Lung (tissue), 12 donors: ENCODE data around the gene TPST2. TPM values are rescaled to one million over a fixed set of nuclear protein-coding genes. Genes with fewer than 3 reads are reported as not detected.

Experiments
- ATAC-seq: fragments of 200-7000 bp; cut with Tn5 transposase; one replicate; pipeline ENCODE4 v1.9.1; 2020; ENCODE audit warnings: moderate number of reproducible peaks; ENCODE audit not compliant: insufficient read depth, low FRiP score
- DNase-seq, 3 donors: peaks; one replicate each; pipeline ENCODE4 v3.0.0-alpha.2; 2013 to 2017
- H3K27ac ChIP-seq, 2 donors: one replicate each; pipeline ENCODE4 v1.5.1; 2013; ENCODE audit warnings: mild to moderate bottlenecking in 2 of 2, moderate library complexity in 2 of 2, control low read depth in 1 of 2, inconsistent platforms in 1 of 2, low read depth in 1 of 2, low read length in 1 of 2
- H3K27me3 ChIP-seq, 3 donors: one replicate each; pipeline ENCODE4 v1.5.1; 2013; ENCODE audit warnings: low read length in 2 of 3; ENCODE audit not compliant: control insufficient read depth in 3 of 3, insufficient read depth in 3 of 3
- H3K36me3 ChIP-seq, 4 donors: one replicate each; pipeline ENCODE4 v1.5.1; 2013; ENCODE audit warnings: low read length in 4 of 4, mild to moderate bottlenecking in 1 of 4, moderate library complexity in 1 of 4; ENCODE audit not compliant: control insufficient read depth in 4 of 4, insufficient read depth in 4 of 4
- H3K4me1 ChIP-seq, 5 donors: one replicate each; pipeline ENCODE4 v1.5.1; 2013; ENCODE audit warnings: low read length in 5 of 5, mild to moderate bottlenecking in 2 of 5, moderate library complexity in 1 of 5; ENCODE audit not compliant: control insufficient read depth in 5 of 5, insufficient read depth in 5 of 5
- H3K4me3 ChIP-seq: one replicate; pipeline ENCODE4 v1.5.1; 2013; ENCODE audit warnings: mild to moderate bottlenecking, control low read depth, moderate library complexity
- H3K9ac ChIP-seq, 2 donors: one replicate each; pipeline ENCODE4 v1.5.1; 2013; ENCODE audit warnings: low read length in 2 of 2, control low read depth in 1 of 2; ENCODE audit not compliant: insufficient read depth in 1 of 2
- H3K9me3 ChIP-seq, 4 donors: one replicate each; pipeline ENCODE4 v1.5.1; 2013; ENCODE audit warnings: low read length in 3 of 4, mild to moderate bottlenecking in 1 of 4, moderate library complexity in 1 of 4; ENCODE audit not compliant: control insufficient read depth in 4 of 4, insufficient read depth in 3 of 4
- CTCF ChIP-seq: IDR thresholded peaks from 2 replicates; pipeline ENCODE4 v1.5.1; 2012; ENCODE audit warnings: mild to moderate bottlenecking; ENCODE audit errors: control extremely low read depth, extremely low read depth
- WGBS, 2 donors: extraction: QIAGEN DNeasy Blood & Tissue Kit; methylation state at CpG; one replicate each; pipeline ENCODE4 v1.1.7; 2013; 5-methylcytosine and 5-hydroxymethylcytosine counted together
- polyA plus RNA-seq, 2 donors: library from polyadenylated mRNA; stranded (reverse); fragments of 200-250 nt; gene quantifications; one replicate each; pipeline ENCODE4 v1.2.1, GENCODE V29; 2013
- total RNA-seq, 2 donors: library from RNA; depleted of rRNA in 1 of 2; stranded (reverse); fragments of >200 nt in 1 of 2; gene quantifications; one replicate each; pipeline ENCODE4 v1.2.1, GENCODE V29; 2014 to 2021
- donor health status: control.
- donor health status: control.
- donor health status: Bipolar disorder and iron deficiency.
- donor health status: healthy.
- donor health status: DM: yes; HTN: yes; CAD: no.

Gene TPST2
- total and polyA plus RNA-seq, 4 donors, result 32.6 to 72.3 (median 59.9) TPM

- Histone ChIP-seq H3K9ac (no peak overlapping the region), H3K27me3 (peaks cover 0 to 8% (median 8%) of the 10 kb centered on the region in 3 donors), H3K4me1 (peaks cover 0 to 2% (median 0%) of the 10 kb centered on the region in 5 donors), H3K27ac (no peak overlapping the region), H3K9me3 (no peaks in the 10 kb centered on the region), H3K4me3 (no peak overlapping the region), H3K36me3 (no peaks in the 10 kb centered on the region)
- 73 to 94% methylated on average over 2 of the region's 2 CpGs for WGBS, 2 donors
- no peak for ATAC-seq
- DNase-seq, result no peak
- TF ChIP-seq CTCF, result no peak
Observed at GRCh38 chr22:26610996-26611395, 21.1 kb upstream of the TPST2 start.

- TF ChIP-seq CTCF, result no peak
- H3K4me3 ChIP-seq, result no peak overlapping the region
Observed at GRCh38 chr22:26610072-26610958, 20.4 kb upstream of the TPST2 start.

GRCh38 chr22:26609287-26609686 is 19.4 kb upstream of the TPST2 start:
- ATAC-seq (no peak), DNase-seq (no peak)
- TF ChIP-seq CTCF, result no peak
- Histone ChIP-seq H3K9me3 (no peaks in the 10 kb centered on the region), H3K9ac (no peak overlapping the region), H3K36me3 (no peaks in the 10 kb centered on the region), H3K27ac (no peak overlapping the region), H3K4me3 (no peak overlapping the region), H3K27me3 (peaks cover 0 to 5% (median 5%) of the 10 kb centered on the region in 3 donors), H3K4me1 (peaks cover 0 to 2% (median 0%) of the 10 kb centered on the region in 5 donors)
- 92 to 100% methylated on average over 2 of the region's 2 CpGs for WGBS, 2 donors

More at GRCh38 chr22:26610072-26610958, 20.4 kb upstream of the TPST2 start:
- ATAC-seq, result no peak
- no peak for DNase-seq
- no peak overlapping the region for H3K27ac ChIP-seq
- H3K9me3 ChIP-seq, result no peaks in the 10 kb centered on the region
- no peak overlapping the region for H3K9ac ChIP-seq
- peaks cover 0 to 2% (median 0%) of the 10 kb centered on the region in 5 donors for H3K4me1 ChIP-seq
- peaks cover 0 to 8% (median 8%) of the 10 kb centered on the region in 3 donors for H3K27me3 ChIP-seq
- no peaks in the 10 kb centered on the region for H3K36me3 ChIP-seq
- 67 to 79% methylated on average over 12 of the region's 12 CpGs for WGBS, 2 donors
